Common myeloid progenitor, CD34-positive (primary cell): ENCODE results near the gene MTCL1.

ENCODE experiments used
- CTCF ChIA-PET: fragments of 350-600 bp; sonication (Branson Sonifier 250); formaldehyde crosslinking; loops from one replicate; lab custom pipeline; 2021; ENCODE audit warnings: antibody characterized with exemption; lab: Charles Lee
- POLR2A ChIA-PET: fragments of 350-600 bp; sonication (Branson Sonifier 250); formaldehyde crosslinking; loops from one replicate; lab custom pipeline; 2021; ENCODE audit warnings: antibody characterized with exemption; lab: Charles Lee
- DNase-seq, 3 donors: peaks; one replicate each; pipeline versions ENCODE4 v3.0.0 to v3.0.0-alpha.2; 2013
- H3K27ac ChIP-seq, 2 experiments: 1 replicate in 1 of 2; 2 replicates in 1 of 2; pipeline ENCODE4 v1.7.0; 2013; ENCODE audit warnings: inconsistent platforms in 2 of 2, low read length in 2 of 2, mild to moderate bottlenecking in 2 of 2, low read depth in 1 of 2, moderate library complexity in 1 of 2; ENCODE audit not compliant: severe bottlenecking in 2 of 2, insufficient read depth in 1 of 2, poor library complexity in 1 of 2
- H3K27me3 ChIP-seq, 5 experiments: replicated peaks in 2 of 5; 1 replicate in 3 of 5; 2 replicates in 2 of 5; pipeline versions ENCODE4 v1.6.1 to v1.7.0; 2013; ENCODE audit warnings: low read length in 4 of 5, mild to moderate bottlenecking in 2 of 5, moderate library complexity in 2 of 5, inconsistent platforms in 1 of 5; ENCODE audit not compliant: insufficient read depth in 5 of 5, control insufficient read depth in 4 of 5
- H3K36me3 ChIP-seq, 4 experiments: 1 replicate in 2 of 4; 2 replicates in 2 of 4; pipeline versions ENCODE4 v1.6.1 to v1.7.0; 2013; ENCODE audit warnings: low read length in 3 of 4, control low read depth in 1 of 4, mild to moderate bottlenecking in 1 of 4; ENCODE audit not compliant: control insufficient read depth in 4 of 4, insufficient read depth in 4 of 4
- H3K4me1 ChIP-seq, 4 experiments: 1 replicate in 3 of 4; 2 replicates in 1 of 4; pipeline versions ENCODE4 v1.6.1 to v1.7.1; 2013; ENCODE audit warnings: low read length in 3 of 4, mild to moderate bottlenecking in 3 of 4, control low read depth in 1 of 4, inconsistent platforms in 1 of 4, moderate library complexity in 1 of 4; ENCODE audit not compliant: control insufficient read depth in 4 of 4, insufficient read depth in 4 of 4; ENCODE audit errors: control extremely low read depth in 1 of 4
- H3K4me3 ChIP-seq, 7 experiments: 1 replicate in 4 of 7; 2 replicates in 3 of 7; pipeline versions ENCODE4 v1.5.1 to v1.7.0; 2013; ENCODE audit warnings: mild to moderate bottlenecking in 7 of 7, low read length in 6 of 7, moderate library complexity in 6 of 7, inconsistent platforms in 2 of 7, low read depth in 2 of 7, control low read depth in 1 of 7; ENCODE audit not compliant: insufficient read depth in 4 of 7, control insufficient read depth in 1 of 7; ENCODE audit errors: extremely low read depth in 1 of 7
- H3K9me3 ChIP-seq, 5 experiments: 1 replicate in 4 of 5; 2 replicates in 1 of 5; pipeline versions ENCODE4 v1.6.1 to v1.7.1; 2013; ENCODE audit warnings: low read length in 4 of 5, mild to moderate bottlenecking in 2 of 5, inconsistent platforms in 1 of 5, low read depth in 1 of 5, moderate library complexity in 1 of 5; ENCODE audit not compliant: control insufficient read depth in 4 of 5, insufficient read depth in 2 of 5; ENCODE audit errors: control extremely low read depth in 1 of 5
- WGBS: methylation state at CpG from one replicate; pipeline ENCODE4 v1.1.5; 2013; ENCODE audit not compliant: insufficient coverage; 5-methylcytosine and 5-hydroxymethylcytosine counted together

Gene MTCL1

DNA sequence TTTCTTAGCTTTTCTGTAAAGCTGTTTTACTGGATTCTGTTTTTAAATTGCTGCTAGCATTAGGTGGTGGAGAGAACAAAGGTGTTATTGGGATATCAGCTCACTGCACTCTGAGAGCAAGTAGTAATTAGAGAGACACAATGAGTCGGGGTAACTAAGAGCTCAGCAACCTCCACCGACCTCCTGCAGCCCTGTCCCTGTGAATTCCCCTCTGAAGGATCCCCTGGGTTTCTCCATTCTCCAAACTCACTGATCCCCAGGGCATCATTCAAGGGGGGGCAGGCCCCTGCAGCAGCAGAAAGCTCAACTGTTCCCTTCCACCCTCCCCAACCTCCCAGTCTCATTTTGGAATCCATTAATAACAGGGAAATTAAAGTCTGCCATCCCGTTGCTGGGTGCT, 73.0 kb downstream of the MTCL1 start:
- 93% methylated on average over 3 of the region's 3 CpGs for WGBS
- CTCF ChIA-PET: interaction anchor here (1.0 to 1.1 kb wide), 2 partner anchors 16 to 41 kb away, joined by 4 read pairs; no protein-coding TSS in a partner anchor

DNA sequence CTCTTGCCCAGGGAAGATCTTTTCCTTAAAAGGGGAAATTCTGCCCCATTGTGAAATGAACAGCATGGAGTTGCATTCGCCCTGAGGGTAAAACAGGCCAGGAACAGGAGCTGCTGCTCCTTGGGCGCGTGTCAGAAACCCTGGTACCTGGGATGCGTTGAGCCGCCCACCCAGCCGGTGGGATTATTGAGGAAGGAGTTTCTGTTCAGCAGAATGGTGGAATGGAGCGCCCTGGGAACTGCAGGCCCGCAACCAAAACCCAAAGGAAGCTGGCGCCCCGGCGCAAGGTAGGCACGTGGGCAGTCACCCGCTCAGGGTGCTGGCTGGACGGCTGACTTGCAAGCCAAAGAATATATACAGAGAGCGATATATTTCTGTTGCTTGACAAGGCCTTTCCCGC, 73.5 kb downstream of the MTCL1 start:
- Histone ChIP-seq H3K36me3 (no peaks in the 10 kb centered on the region), H3K4me3 (no peak overlapping the region), H3K9me3 (no peaks in the 10 kb centered on the region), H3K27me3 (peaks cover 0 to 8% (median 0%) of the 10 kb centered on the region in 5 experiments), H3K27ac (no peak overlapping the region), H3K4me1 (no peaks in the 10 kb centered on the region)
- WGBS: 94% methylated on average over 16 of the region's 16 CpGs
- no peak for DNase-seq
- ChIA-PET CTCF (no interaction called here), POLR2A (interaction anchor here (0.8 kb wide), 1 partner anchor 12 kb away, joined by 4 read pairs; no protein-coding TSS in a partner anchor)

More for the DNA sequence above, 73.0 kb downstream of the MTCL1 start:
- Histone ChIP-seq H3K27me3 (peaks cover 0 to 8% (median 0%) of the 10 kb centered on the region in 5 experiments), H3K9me3 (no peaks in the 10 kb centered on the region), H3K4me3 (no peak overlapping the region), H3K27ac (no peak overlapping the region), H3K36me3 (no peaks in the 10 kb centered on the region), H3K4me1 (no peaks in the 10 kb centered on the region)
- POLR2A ChIA-PET: interaction anchor here (0.8 kb wide), 1 partner anchor 12 kb away, joined by 4 read pairs; no protein-coding TSS in a partner anchor
- DNase-seq: no peak

DNA sequence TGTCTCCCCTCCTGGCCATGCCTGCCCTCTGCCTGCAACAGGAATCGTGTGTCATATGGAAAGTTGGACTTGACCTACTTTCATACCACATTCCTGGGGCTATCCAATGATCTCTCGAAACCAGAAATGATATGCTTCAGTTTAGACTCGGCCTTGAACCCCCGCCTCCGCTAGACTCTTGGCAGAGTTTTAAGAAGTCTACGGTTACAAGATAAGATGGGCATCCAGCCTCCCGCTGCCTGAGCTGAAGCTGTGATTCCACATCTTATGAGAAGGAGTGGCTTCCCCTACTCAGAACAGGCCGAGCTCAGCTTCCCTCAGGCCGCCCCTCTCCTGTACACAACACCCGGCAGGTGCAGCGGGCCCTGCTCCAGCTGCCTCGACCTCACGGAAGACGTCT, 73.9 kb downstream of the MTCL1 start:
- no peak overlapping the region for H3K27ac ChIP-seq
- H3K4me1 ChIP-seq: no peaks in the 10 kb centered on the region
- H3K36me3 ChIP-seq: no peaks in the 10 kb centered on the region
- H3K27me3 ChIP-seq: peaks cover 0 to 8% (median 0%) of the 10 kb centered on the region in 5 experiments
- no peaks in the 10 kb centered on the region for H3K9me3 ChIP-seq
- DNase-seq: no peak
- 98% methylated on average over 11 of the region's 14 CpGs for WGBS
- ChIA-PET CTCF (no interaction called here), POLR2A (no interaction called here)
- H3K4me3 ChIP-seq: no peak overlapping the region

DNA sequence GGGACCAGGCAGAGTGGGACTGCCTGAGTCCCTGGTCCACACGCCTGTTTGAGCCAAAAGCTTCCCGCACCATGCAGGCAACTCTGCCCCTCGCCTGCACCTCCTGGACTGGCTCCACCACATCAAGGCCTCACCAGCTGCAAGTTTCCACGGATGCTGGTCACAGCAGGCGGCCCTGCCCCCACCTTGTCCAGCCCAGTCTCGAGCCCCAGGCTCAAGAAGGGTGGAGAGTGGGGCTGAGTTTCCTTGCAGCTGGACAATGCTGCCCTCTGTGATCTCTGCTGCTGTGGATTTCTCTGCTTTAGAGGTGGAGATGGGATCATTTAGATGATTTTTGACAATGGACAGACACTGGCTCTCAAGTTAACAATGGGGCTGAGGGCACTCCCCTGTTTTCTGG, 74.9 kb downstream of the MTCL1 start:
- Histone ChIP-seq H3K4me1 (no peaks in the 10 kb centered on the region), H3K27me3 (peaks cover 0 to 8% (median 0%) of the 10 kb centered on the region in 5 experiments), H3K9me3 (no peaks in the 10 kb centered on the region), H3K27ac (no peak overlapping the region), H3K4me3 (no peak overlapping the region), H3K36me3 (no peaks in the 10 kb centered on the region)
- ChIA-PET CTCF (no interaction called here), POLR2A (no interaction called here)
- 92% methylated on average over 6 of the region's 6 CpGs for WGBS
- no peak for DNase-seq

DNA sequence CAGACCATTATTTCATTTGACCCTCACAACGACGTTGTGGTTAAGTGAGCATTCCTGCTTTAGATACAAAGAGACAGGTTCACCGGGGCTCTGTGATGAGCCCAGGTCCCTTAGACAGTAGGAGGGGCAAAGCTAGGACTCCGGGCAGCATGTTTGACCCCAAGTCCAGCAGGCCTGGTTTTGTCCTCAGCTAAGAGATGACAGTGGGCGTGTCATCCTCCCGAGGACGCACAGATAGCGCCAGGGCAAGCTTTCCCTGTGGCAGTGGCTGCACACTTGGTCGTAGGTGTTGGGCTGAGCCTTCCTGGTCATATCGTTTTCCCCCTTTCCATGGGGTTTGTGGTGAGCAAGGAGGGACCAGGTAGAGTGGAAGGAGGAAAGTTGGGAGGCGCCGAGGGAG, 76.3 kb downstream of the MTCL1 start:
- Histone ChIP-seq H3K27me3 (peaks cover 0 to 8% (median 0%) of the 10 kb centered on the region in 5 experiments), H3K27ac (no peak overlapping the region), H3K4me1 (peaks cover 0 to 7% (median 3%) of the 10 kb centered on the region in 4 experiments), H3K9me3 (no peaks in the 10 kb centered on the region), H3K4me3 (no peak overlapping the region), H3K36me3 (no peaks in the 10 kb centered on the region)
- WGBS: 90% methylated on average over 9 of the region's 12 CpGs
- CTCF ChIA-PET: no interaction called here
- no peak for DNase-seq
- POLR2A ChIA-PET: no interaction called here

DNA sequence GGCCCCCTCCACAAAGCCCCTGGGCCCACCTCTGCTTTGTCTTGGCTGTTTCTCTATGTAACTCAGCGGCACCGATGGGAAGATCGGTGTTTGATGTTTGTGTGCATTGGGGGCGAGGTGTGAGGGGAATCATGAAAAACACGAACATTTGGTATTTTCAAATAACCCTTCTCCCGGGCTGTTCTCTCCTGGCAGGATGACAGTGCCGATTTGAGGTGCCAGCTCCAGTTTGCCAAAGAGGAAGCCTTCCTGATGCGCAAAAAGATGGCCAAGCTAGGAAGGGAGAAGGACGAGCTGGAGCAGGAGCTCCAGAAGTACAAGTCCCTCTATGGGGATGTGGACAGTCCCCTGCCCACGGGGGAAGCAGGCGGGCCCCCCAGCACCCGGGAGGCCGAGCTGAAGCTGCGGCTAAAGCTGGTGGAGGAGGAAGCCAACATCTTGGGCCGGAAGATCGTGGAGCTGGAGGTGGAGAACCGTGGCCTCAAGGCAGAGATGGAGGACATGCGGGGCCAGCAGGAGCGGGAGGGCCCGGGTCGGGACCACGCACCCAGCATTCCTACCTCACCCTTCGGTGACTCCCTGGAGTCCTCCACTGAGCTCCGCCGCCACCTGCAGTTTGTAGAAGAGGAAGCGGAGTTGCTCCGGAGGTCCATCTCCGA, 78.1 kb downstream of the MTCL1 start:
- DNase-seq: no peak
- Histone ChIP-seq H3K36me3 (no peaks in the 10 kb centered on the region), H3K27ac (no peak overlapping the region), H3K9me3 (no peaks in the 10 kb centered on the region), H3K27me3 (peaks cover 0 to 8% (median 0%) of the 10 kb centered on the region in 5 experiments), H3K4me3 (no peak overlapping the region), H3K4me1 (peaks cover 0 to 14% (median 5%) of the 10 kb centered on the region in 4 experiments)
- ChIA-PET POLR2A (no interaction called here), CTCF (interaction anchor here (1.0 kb wide), 1 partner anchor 94 kb away, joined by 3 read pairs; no protein-coding TSS in a partner anchor)
- WGBS: 94% methylated on average over 27 of the region's 28 CpGs

DNA sequence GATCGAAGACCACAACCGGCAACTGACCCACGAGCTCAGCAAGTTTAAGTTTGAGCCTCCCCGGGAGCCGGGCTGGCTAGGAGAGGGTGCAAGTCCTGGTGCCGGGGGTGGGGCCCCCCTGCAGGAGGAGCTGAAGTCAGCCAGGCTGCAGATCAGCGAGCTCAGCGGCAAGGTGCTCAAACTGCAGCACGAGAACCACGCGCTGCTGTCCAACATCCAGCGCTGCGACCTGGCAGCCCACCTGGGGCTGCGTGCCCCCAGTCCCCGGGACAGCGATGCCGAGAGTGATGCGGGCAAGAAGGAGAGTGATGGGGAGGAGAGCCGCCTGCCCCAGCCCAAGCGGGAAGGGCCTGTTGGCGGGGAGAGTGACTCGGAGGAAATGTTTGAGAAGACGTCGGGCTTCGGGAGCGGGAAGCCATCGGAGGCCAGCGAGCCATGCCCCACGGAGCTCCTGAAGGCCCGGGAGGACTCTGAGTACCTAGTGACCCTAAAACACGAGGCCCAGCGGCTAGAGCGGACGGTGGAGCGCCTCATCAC, 78.7 kb downstream of the MTCL1 start:
- Histone ChIP-seq H3K4me3 (no peak overlapping the region), H3K27ac (no peak overlapping the region), H3K36me3 (no peaks in the 10 kb centered on the region), H3K4me1 (peaks cover 0 to 14% (median 5%) of the 10 kb centered on the region in 4 experiments), H3K9me3 (no peaks in the 10 kb centered on the region), H3K27me3 (peaks cover 0 to 5% (median 0%) of the 10 kb centered on the region in 5 experiments)
- ChIA-PET CTCF (interaction anchor here (1.0 kb wide), 1 partner anchor 94 kb away, joined by 3 read pairs; no protein-coding TSS in a partner anchor), POLR2A (no interaction called here)
- WGBS: 97% methylated on average over 35 of the region's 35 CpGs
- no peak for DNase-seq
